ENCODE data around the gene PCDHGB2. TPM values are rescaled to one million over a fixed set of nuclear protein-coding genes. Genes with fewer than 3 reads are reported as not detected.

PCDHGB2 gene
- total and polyA plus RNA-seq, 2 of the 8 experiments (the other 6 are each of a cell fraction or from before 2014, with no cell fraction given): 1.9 to 2.9 TPM

GRCh38 chr5:141319202-141319601 is 40.6 kb upstream of the PCDHGB2 start (continued):
- TF ChIP-seq KDM4A (IDR thresholded peaks at IDR 0.05; ENCODE audit: low read depth, low read length, severe bottlenecking) (no peak), BCL11A (IDR thresholded peaks at IDR 0.05; ENCODE audit: low read depth in 2 of 2, low read length in 2 of 2) (no peak)

All from H1 (cell line).